NCI-H1105 (cell line): ENCODE results near the gene TMEM131.
A peak's percentile ranks its signal among the peaks of the same experiment; 100 is the strongest.
"Not testable (repeated sequence)": the region's sequence is repeated elsewhere in the genome, so short reads cannot be mapped to it uniquely, and the experiment has no call there.

ENCODE experiments used
- DNase-seq: peaks from one replicate; lab custom pipeline; 2025; lab: John Stamatoyannopoulos, UW

TMEM131 gene

GRCh38 chr2:97953853-97954252 lies 41.9 kb downstream of the TMEM131 start:
- no peak for DNase-seq

- DNase-seq, result no peak
Measured at GRCh38 chr2:97952357-97952756, 43.4 kb downstream of the TMEM131 start.

GRCh38 chr2:97951155-97951680 lies 44.5 kb downstream of the TMEM131 start:
- DNase-seq, result no peak

- no peak for DNase-seq
Measured at GRCh38 chr2:97950329-97951154, 45.2 kb downstream of the TMEM131 start.

- no peak for DNase-seq
Measured at GRCh38 chr2:97948926-97949325, 46.8 kb downstream of the TMEM131 start.

GRCh38 chr2:97945791-97946190 lies 50.0 kb downstream of the TMEM131 start:
- no peak for DNase-seq

- no peak for DNase-seq
Measured at GRCh38 chr2:97936881-97937280, 58.9 kb downstream of the TMEM131 start.

- peak; percentile 59 for DNase-seq
Measured at GRCh38 chr2:97936199-97936598, 59.5 kb downstream of the TMEM131 start.

GRCh38 chr2:97935719-97936161 lies 60.0 kb downstream of the TMEM131 start:
- DNase-seq, result no peak

GRCh38 chr2:97932975-97933662 lies 62.6 kb downstream of the TMEM131 start:
- no peak for DNase-seq

- DNase-seq, result no peak
Measured at GRCh38 chr2:97931858-97932225, 63.9 kb downstream of the TMEM131 start.

GRCh38 chr2:97931118-97931857 lies 64.5 kb downstream of the TMEM131 start:
- DNase-seq, result no peak

- no peak for DNase-seq
Measured at GRCh38 chr2:97928591-97928990, 67.2 kb downstream of the TMEM131 start.

GRCh38 chr2:97926946-97927345 lies 68.8 kb downstream of the TMEM131 start:
- DNase-seq, result no peak

GRCh38 chr2:97924194-97924593 lies 71.6 kb downstream of the TMEM131 start:
- no peak for DNase-seq

GRCh38 chr2:97919858-97920257 lies 75.9 kb downstream of the TMEM131 start:
- DNase-seq, result no peak

GRCh38 chr2:97918818-97919217 lies 76.9 kb downstream of the TMEM131 start:
- DNase-seq, result no peak

- not testable (repeated sequence) for DNase-seq
Measured at GRCh38 chr2:97917668-97918067, 78.1 kb downstream of the TMEM131 start.

GRCh38 chr2:97914691-97915213 lies 81.0 kb downstream of the TMEM131 start:
- DNase-seq, result no peak

- no peak for DNase-seq
Measured at GRCh38 chr2:97913846-97914245, 81.9 kb downstream of the TMEM131 start.

GRCh38 chr2:97911922-97912575 lies 83.7 kb downstream of the TMEM131 start:
- no peak for DNase-seq
